22Rv1 (cell line): ENCODE measurements around the gene FAM204A.

Experiments
- H3K27ac ChIP-seq: fragments of 450-650 bp; 2 replicates; pipeline ENCODE4 v1.5.1; 2017
- CTCF ChIP-seq: fragments of 450-650 bp; IDR thresholded peaks from 2 replicates; pipeline ENCODE4 v1.5.1; 2017; ENCODE audit warnings: mild to moderate bottlenecking
- ZFX ChIP-seq: fragments of 450-650 bp; IDR thresholded peaks from 2 replicates; pipeline ENCODE4 v1.6.1; 2017; ENCODE audit warnings: antibody characterized with exemption, borderline replicate concordance

Gene FAM204A

DNA sequence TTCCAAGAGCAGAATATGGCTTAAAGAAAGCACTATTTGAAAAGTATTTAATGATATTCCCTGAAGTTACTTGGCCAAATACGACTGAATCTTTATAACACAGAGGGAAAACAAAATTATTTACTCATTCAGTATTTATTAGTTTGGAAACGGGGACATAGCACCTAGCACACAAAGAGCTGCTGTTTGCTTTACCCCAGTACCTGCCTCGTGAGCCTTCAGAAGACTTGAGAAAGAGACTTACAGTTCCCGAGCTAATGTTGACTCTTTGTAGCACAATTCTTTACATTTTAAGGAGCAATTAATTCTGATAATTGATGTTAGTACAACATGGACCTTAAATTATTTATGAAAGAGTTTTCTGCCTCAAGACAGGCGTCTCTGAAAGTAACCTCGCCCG lies 88.7 kb downstream of the FAM204A start:
- TF ChIP-seq ZFX (no peak), CTCF (no peak)
- no peak overlapping the region for H3K27ac ChIP-seq

DNA sequence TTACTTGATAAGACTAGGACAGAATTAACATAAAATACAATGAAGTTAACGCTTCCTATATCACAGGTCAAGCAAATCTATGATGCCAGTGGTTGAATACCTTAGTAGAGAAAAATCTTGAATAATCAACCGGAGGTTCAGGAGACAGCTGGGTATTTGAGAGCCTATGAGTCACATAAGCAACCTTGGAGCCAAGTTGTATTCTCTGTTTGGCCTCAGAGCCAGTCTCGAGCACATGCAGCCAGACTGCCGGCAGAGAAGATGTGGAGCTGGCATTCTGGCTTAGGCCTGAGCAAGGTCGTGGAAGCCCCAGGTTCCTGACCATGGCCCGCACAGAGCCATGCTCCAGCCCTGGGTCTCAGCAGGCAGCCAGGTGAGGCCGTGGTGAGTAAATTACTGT lies 90.3 kb downstream of the FAM204A start:
- no peak overlapping the region for H3K27ac ChIP-seq
- TF ChIP-seq ZFX (no peak), CTCF (no peak)

GRCh38 chr10:118249714-118250113 lies 92.4 kb downstream of the FAM204A start:
- TF ChIP-seq CTCF (no peak), ZFX (no peak)
- no peak overlapping the region for H3K27ac ChIP-seq
